D721Med (cell line): ENCODE results near the gene CABCOCO1.

Source experiments
- DNase-seq: peaks from one replicate; pipeline ENCODE4 v3.0.0; 2011; ENCODE audit warnings: low spot score; ENCODE audit not compliant: insufficient read length
- FAIRE-seq: peaks from 2 replicates; lab custom pipeline; 2011; peaks lifted over from hg19 to GRCh38; lab: Jason Lieb, UNC
- CTCF ChIP-seq: IDR thresholded peaks from 2 replicates; pipeline ENCODE4 v1.5.1; 2012; ENCODE audit warnings: mild to moderate bottlenecking, control low read depth; ENCODE audit not compliant: insufficient read depth; ENCODE audit errors: missing control alignments

CABCOCO1 gene

DNA sequence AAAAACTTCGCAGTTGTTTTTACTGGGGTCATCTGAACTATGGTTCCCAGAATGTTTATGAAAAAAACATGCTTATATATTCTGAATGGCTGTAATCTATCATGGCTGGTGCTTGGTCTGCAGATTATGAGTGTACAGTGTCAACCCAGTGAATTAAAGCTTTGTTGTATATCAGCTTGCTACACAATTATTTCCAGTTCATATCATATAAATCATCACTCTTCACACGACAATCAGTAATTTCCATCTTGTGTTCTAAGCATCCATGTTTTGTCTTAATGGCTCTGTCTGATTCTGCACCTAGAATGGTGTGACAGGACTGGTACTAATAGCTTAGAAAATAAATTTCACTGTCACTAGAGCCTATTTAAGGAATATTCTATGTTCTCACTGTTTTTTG is 83.6 kb downstream of the CABCOCO1 start:
- TF ChIP-seq CTCF, result no peak
- DNase-seq (no peak), FAIRE-seq (no peak)

GRCh38 chr10:61747307-61747706 is 84.6 kb downstream of the CABCOCO1 start:
- FAIRE-seq (no peak), DNase-seq (no peak)
- no peak for TF ChIP-seq CTCF

DNA sequence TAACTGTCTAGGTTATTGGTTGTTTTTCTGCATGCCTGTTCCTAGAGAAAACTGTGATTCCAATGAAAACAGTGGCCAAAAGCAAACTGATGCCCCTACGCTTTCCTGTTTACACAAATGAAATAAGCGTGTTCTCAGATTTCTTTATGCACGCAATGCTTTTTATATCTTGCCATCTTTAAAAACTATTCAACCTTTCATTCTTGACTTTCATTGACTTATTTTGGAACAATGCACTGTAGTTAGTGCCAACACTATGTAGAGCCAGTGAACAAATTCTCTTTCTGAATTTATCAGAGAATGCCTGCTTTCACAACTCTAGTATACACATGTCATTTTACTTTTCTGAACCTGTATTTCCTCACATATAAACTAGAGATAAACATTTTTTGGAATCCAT is 86.6 kb downstream of the CABCOCO1 start:
- TF ChIP-seq CTCF, result no peak
- no peak for FAIRE-seq
- DNase-seq, result no peak

DNA sequence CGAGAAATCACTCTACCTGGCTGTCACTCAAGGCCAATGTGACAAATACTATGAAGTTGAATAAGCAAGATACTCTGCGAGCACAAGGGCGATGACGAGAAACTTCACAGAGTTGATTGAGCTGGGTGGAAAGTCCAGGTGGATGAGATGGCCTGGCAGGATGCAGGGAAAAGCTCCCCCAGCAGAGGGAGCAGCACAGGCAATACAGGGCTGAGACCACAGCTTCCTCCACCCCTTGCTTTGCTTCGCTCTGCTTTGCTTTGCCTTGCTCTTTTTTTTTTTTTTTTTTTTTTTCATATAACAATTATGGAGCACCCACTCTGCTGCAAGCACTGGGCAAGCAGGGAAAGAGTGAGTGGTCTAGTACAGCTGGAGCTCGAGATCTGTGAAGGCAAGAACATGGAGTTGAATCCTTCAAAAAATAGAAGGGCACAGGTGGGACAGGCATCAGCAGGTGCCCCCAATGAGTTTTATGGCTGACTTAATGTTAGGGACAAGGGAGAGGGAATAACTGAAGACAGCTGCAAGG is 88.3 kb downstream of the CABCOCO1 start:
- FAIRE-seq, result no peak
- no peak for DNase-seq
- peak; percentile 50 for TF ChIP-seq CTCF

- FAIRE-seq, result no peak
- no peak for TF ChIP-seq CTCF
- DNase-seq, result no peak
Measured at GRCh38 chr10:61751599-61751998, 88.9 kb downstream of the CABCOCO1 start.

DNA sequence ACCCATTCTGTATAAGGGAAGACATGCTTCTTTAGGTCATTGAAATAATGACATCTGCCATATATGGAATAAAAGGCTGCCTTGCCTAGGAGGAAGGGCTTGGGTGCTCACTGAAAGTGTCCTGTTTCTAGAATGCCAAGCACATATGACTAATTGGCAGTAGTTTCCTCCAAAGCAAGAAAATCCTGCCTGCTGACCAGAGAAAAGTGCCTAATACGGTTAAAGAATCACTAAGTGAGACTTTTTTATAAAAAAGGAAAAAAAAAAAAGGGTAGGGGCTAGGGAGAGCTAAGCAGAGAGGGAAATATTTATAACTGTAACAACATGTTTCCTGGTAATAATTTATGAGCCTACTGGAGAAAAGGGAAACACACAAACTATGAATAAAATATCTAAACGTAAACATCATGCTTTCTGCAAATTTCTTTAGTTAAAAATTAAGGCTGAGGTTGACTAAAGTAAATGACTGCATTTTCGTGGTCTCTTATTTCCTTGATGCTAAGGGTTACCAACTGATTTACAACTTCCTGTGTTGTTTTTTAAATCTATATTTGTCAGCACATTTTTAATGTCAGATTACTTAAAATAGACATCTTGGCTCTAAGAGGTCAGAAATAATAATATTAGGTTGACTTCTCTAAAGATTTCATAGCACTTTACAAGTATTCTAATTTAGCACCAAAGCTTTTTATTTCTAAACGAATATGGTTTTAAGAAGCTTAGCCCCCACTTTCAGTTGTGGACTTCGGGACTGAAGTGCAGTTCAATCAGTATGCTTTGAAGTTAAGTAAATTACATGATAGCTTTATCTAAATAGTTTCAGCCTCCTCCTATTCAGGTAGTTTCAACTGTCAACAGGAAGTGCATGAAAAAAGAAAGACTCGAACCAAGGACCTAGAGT is 89.6 kb downstream of the CABCOCO1 start:
- TF ChIP-seq CTCF, result no peak
- FAIRE-seq, result no peak
- DNase-seq, result no peak

DNA sequence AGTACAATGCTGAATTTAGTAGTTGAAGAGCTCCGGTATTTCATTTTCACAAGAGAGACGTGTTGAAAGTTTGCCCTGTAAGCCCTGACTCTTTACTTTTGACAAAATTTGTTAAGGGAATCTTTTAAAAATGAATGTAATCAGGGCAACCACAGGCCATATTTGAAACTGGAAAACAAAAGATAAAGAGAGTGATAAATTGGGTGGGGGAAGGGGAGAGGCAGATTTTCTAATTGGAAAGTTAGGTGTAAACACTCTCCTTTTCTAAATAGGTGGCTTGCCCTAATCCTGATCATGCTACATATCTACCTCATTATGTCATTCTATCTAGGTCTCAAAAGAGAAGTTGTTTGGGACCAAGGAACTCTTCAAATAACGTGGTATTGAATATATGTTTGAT is 90.7 kb downstream of the CABCOCO1 start:
- TF ChIP-seq CTCF, result no peak
- FAIRE-seq (no peak), DNase-seq (no peak)
